Measurements from ENCODE around the gene REXO1. TPM values are rescaled to one million over a fixed set of nuclear protein-coding genes. Genes with fewer than 3 reads are reported as not detected.

Gene REXO1
- total RNA-seq, 1 experiment from 2014 or later = 43.0 TPM

DNA sequence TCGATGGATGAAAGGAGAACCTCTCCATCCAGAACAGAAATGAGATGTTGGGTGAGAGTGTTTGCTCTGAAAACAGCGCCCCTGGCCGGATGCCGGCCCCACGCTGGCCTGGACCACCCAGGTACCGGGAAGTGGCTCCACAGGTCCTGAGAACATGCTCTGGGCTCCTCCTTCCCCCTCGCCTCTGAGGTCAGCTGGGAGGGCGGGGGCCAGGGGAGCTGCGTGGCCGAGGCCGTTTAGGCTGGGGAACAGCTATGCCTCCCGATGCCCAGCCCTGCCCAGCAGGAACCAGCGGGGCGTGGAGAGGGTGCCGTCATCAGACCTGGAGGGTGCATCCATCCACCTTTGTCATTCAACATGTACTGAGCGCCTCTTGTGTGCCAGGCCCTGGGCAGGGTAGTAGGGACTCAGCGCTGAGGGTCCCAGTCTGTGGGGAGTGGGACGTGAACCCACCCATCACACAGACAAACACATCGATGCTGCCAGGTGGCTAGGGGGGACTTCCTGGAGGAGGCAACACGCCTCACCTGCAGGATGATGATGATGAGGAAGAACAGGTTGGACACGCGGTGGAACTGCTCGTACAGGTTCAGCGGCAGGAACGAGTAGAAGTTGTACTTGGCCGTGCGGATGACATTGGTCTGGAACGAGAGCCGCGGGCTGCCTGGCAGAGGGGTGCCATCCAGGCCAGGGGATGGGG is 40.4 kb downstream of the REXO1 start:
- H3K4me1 Mint-ChIP-seq (ENCODE audit: low read depth, unreplicated experiment) = no peaks in the 10 kb centered on the region
- ChIA-PET POLR2A (no interaction called here), CTCF (interaction anchor here (0.6 kb wide), 1 partner anchor 15 kb away, joined by 3 read pairs; no protein-coding TSS in a partner anchor)
- no peaks in the 10 kb centered on the region for H3K27me3 Mint-ChIP-seq (ENCODE audit: insufficient read depth, unreplicated experiment)
- DNase-seq = no peak
- no TSS peak for BruUV-seq (replicated peaks)
- Histone ChIP-seq H3K9me3 (no peaks in the 10 kb centered on the region), H3K36me3 (ENCODE audit: control insufficient read depth, insufficient read depth, low read length) (no peaks in the 10 kb centered on the region), H3K27me3 (replicated peaks; ENCODE audit: control insufficient read depth, insufficient read depth, low read length) (no peaks in the 10 kb centered on the region; the same call in 1 of the 2 replicates), H3K4me1 (no peaks in the 10 kb centered on the region), H3K4me3 (ENCODE audit: low read depth, low read length) (no peak overlapping the region)
- peaks cover 8% of the 10 kb centered on the region for H3K36me3 Mint-ChIP-seq (ENCODE audit: insufficient read depth, unreplicated experiment)
- no peaks in the 10 kb centered on the region for H3K9me3 Mint-ChIP-seq (ENCODE audit: unreplicated experiment)
- intact Hi-C loops (cut with micrococcal nuclease; ENCODE audit: unreplicated experiment) = no loop called here
- TF ChIP-seq, protein P1, sequence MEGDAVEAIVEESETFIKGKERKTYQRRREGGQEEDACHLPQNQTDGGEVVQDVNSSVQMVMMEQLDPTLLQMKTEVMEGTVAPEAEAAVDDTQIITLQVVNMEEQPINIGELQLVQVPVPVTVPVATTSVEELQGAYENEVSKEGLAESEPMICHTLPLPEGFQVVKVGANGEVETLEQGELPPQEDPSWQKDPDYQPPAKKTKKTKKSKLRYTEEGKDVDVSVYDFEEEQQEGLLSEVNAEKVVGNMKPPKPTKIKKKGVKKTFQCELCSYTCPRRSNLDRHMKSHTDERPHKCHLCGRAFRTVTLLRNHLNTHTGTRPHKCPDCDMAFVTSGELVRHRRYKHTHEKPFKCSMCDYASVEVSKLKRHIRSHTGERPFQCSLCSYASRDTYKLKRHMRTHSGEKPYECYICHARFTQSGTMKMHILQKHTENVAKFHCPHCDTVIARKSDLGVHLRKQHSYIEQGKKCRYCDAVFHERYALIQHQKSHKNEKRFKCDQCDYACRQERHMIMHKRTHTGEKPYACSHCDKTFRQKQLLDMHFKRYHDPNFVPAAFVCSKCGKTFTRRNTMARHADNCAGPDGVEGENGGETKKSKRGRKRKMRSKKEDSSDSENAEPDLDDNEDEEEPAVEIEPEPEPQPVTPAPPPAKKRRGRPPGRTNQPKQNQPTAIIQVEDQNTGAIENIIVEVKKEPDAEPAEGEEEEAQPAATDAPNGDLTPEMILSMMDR (IDR thresholded peaks at IDR 0.05; ENCODE audit: insufficient read depth in 1 of 2, low read depth in 1 of 2, low read length in 1 of 2, severe bottlenecking in 1 of 2, unreplicated experiment in 1 of 2) = no peak
- no peak overlapping the region for H3K4me3 Mint-ChIP-seq (ENCODE audit: unreplicated experiment)
- no peak overlapping the region for H3K27ac Mint-ChIP-seq (ENCODE audit: unreplicated experiment)

DNA sequence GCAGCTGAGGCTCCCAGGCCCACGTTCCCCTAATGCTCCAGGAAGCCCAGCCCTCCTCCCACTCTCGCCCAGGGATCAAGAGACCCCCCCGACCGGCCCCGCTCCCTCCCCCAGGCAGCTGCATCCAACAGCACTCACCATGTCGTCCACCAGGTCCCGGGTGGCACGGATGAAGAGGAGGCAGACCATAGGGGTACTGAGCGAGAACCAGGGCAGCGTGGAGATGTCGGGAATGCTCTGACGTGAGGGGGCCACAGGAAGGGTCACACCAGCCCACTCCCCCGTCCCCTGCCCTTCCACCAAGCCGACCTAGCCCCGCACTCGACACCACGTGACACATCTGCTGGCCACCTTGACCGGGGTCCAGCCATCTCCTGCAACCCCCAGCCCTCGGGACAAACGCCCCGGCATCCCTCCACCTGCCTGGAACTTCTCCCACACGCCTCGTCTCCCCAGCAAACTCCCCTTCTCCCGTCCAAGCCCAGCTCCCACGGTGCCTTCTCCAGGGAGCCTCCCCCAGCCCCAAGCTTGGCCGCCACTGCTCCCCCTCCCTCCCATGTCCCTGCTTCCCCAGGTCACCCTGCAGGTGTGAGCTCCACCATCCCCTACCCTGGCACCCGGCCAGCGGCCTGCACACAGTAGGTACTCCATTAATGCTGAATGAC is 41.1 kb downstream of the REXO1 start:
- DNase-seq = no peak
- Mint-ChIP-seq H3K27me3 (ENCODE audit: insufficient read depth, unreplicated experiment) (no peaks in the 10 kb centered on the region), H3K36me3 (ENCODE audit: insufficient read depth, unreplicated experiment) (peaks cover under 1% of the 10 kb centered on the region), H3K27ac (ENCODE audit: unreplicated experiment) (no peak overlapping the region), H3K4me1 (ENCODE audit: low read depth, unreplicated experiment) (no peaks in the 10 kb centered on the region), H3K9me3 (ENCODE audit: unreplicated experiment) (no peaks in the 10 kb centered on the region), H3K4me3 (ENCODE audit: unreplicated experiment) (no peak overlapping the region)
- Histone ChIP-seq H3K9me3 (no peaks in the 10 kb centered on the region), H3K27me3 (replicated peaks; ENCODE audit: control insufficient read depth, insufficient read depth, low read length) (no peaks in the 10 kb centered on the region; the same call in 1 of the 2 replicates), H3K4me3 (ENCODE audit: low read depth, low read length) (no peak overlapping the region), H3K4me1 (no peaks in the 10 kb centered on the region), H3K36me3 (ENCODE audit: control insufficient read depth, insufficient read depth, low read length) (no peaks in the 10 kb centered on the region)
- intact Hi-C loops (cut with micrococcal nuclease; ENCODE audit: unreplicated experiment) = no loop called here
- TF ChIP-seq, protein P1 (IDR thresholded peaks at IDR 0.05; ENCODE audit: insufficient read depth in 1 of 2, low read depth in 1 of 2, low read length in 1 of 2, severe bottlenecking in 1 of 2, unreplicated experiment in 1 of 2) = no peak
- ChIA-PET CTCF (interaction anchor here (0.6 kb wide), 1 partner anchor 14 kb away, joined by 3 read pairs; no protein-coding TSS in a partner anchor), POLR2A (no interaction called here)
- no TSS peak for BruUV-seq (replicated peaks)

DNA sequence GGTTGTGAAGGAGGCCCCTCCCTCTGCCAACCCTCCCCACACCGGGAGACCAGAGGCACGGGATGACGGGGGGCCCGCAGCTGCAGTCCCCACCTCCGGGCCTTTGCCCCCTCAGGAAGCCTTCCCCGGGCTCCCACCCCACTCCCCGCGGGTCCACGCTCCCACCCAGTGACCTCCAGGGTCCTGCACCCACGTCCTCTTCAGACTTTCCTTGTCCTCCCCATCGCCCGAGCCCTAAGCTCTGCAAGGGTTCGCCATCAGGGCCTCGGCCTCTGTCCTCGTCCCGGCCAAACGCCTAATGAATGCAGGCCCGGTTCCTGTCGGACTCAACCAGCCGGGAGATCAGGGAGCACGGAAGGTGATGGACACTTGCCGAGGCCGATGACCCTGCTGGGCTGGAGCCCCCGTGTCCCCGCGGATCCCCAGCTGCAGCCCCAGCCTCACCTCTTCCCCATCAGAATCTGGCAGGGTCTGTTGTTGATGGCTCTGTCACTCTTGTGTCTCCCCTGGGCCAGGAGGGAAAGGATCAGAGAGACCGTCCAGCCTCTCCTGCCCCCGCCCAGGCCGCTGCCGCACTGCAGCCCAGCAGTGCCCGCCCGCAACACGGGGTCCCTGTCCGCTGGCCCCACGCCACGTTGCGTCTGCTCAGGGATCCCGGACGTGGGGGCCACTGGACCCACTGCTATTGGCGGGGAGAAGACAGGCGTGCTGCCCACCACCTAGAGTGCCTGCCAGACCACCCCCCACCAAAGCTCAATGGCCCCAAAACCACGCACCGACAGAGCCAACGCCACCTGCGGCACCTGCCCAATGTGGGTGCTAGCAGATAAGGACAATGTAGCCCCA is 41.9 kb downstream of the REXO1 start:
- Histone ChIP-seq H3K36me3 (ENCODE audit: control insufficient read depth, insufficient read depth, low read length) (no peaks in the 10 kb centered on the region), H3K27me3 (replicated peaks; ENCODE audit: control insufficient read depth, insufficient read depth, low read length) (no peaks in the 10 kb centered on the region; the same call in 1 of the 2 replicates), H3K4me1 (no peaks in the 10 kb centered on the region), H3K9me3 (no peaks in the 10 kb centered on the region), H3K4me3 (ENCODE audit: low read depth, low read length) (no peak overlapping the region)
- intact Hi-C loops (cut with micrococcal nuclease; ENCODE audit: unreplicated experiment) = no loop called here
- H3K4me1 Mint-ChIP-seq (ENCODE audit: low read depth, unreplicated experiment) = no peaks in the 10 kb centered on the region
- TF ChIP-seq, protein P1 (IDR thresholded peaks at IDR 0.05; ENCODE audit: insufficient read depth in 1 of 2, low read depth in 1 of 2, low read length in 1 of 2, severe bottlenecking in 1 of 2, unreplicated experiment in 1 of 2) = no peak
- H3K9me3 Mint-ChIP-seq (ENCODE audit: unreplicated experiment) = no peaks in the 10 kb centered on the region
- no peak for DNase-seq
- no TSS peak for BruUV-seq (replicated peaks)
- no peak overlapping the region for H3K4me3 Mint-ChIP-seq (ENCODE audit: unreplicated experiment)
- ChIA-PET CTCF (no interaction called here), POLR2A (no interaction called here)
- H3K36me3 Mint-ChIP-seq (ENCODE audit: insufficient read depth, unreplicated experiment) = no peaks in the 10 kb centered on the region
- H3K27ac Mint-ChIP-seq (ENCODE audit: unreplicated experiment) = no peak overlapping the region
- no peaks in the 10 kb centered on the region for H3K27me3 Mint-ChIP-seq (ENCODE audit: insufficient read depth, unreplicated experiment)
